ENCODE measurements around the gene SPATA13.

The SPATA13 gene

DNA sequence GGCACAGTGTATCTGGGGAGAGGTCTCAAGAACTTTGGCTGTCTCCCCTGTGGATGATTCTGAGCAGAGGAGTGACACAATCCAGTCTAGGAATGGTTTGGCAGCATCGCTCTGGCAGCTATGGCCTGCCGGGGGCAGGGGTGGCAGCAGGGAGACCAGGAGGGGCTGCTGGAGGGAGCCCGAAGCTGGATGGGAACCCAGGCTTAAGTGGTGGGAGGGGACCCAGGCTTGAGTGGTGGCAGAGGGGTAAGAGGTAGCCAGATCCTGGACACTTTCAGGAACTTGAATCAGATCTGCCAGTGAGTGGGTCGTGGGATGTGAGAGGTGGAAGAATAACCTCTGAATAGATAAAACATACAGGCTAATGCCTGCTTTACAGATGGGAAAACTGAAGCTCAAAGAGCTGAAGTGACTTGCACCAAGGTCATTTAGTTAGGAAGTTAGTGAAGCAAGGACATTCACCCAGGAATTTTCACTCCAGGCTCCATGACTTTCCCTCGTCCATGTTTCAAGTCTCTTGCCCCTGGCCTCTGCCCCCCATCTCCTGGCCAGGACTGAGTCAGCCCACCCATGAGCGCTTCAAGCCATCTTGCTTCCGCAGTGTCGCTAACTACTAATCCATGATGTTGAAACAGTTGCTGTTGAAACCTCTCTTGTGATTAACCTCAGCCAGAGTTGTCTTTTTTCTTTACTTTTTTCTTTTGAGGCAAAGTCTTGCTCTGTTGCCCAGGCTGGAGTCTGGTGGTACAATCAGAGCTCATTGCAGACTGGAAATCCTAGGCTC, 119.0 kb downstream of the SPATA13 start:
- H3K27ac ChIP-seq = no peak overlapping the region
- in situ Hi-C loops (cut with HindIII; ENCODE audit: low pct_ligation_motif_present, low sequenced_read_pairs) = no loop called here
- DNase-seq = no peak

GRCh38 chr13:24280720-24281119, 120.2 kb downstream of the SPATA13 start:
- no peaks in the 10 kb centered on the region for H3K27me3 ChIP-seq (replicated peaks)
- H3K27ac ChIP-seq = no peak overlapping the region
- TF ChIP-seq, protein P1, sequence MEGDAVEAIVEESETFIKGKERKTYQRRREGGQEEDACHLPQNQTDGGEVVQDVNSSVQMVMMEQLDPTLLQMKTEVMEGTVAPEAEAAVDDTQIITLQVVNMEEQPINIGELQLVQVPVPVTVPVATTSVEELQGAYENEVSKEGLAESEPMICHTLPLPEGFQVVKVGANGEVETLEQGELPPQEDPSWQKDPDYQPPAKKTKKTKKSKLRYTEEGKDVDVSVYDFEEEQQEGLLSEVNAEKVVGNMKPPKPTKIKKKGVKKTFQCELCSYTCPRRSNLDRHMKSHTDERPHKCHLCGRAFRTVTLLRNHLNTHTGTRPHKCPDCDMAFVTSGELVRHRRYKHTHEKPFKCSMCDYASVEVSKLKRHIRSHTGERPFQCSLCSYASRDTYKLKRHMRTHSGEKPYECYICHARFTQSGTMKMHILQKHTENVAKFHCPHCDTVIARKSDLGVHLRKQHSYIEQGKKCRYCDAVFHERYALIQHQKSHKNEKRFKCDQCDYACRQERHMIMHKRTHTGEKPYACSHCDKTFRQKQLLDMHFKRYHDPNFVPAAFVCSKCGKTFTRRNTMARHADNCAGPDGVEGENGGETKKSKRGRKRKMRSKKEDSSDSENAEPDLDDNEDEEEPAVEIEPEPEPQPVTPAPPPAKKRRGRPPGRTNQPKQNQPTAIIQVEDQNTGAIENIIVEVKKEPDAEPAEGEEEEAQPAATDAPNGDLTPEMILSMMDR (IDR thresholded peaks at IDR 0.05; ENCODE audit: low read depth, low read length, missing control alignments) = no peak
- DNase-seq = no peak
- no peak overlapping the region for H3K4me3 ChIP-seq (ENCODE audit: low read depth, low read length)
- no peaks in the 10 kb centered on the region for H3K36me3 ChIP-seq (replicated peaks)
- in situ Hi-C loops (cut with HindIII; ENCODE audit: low pct_ligation_motif_present, low sequenced_read_pairs) = no loop called here

More for the DNA sequence above, 119.0 kb downstream of the SPATA13 start:
- TF ChIP-seq, protein P1 (IDR thresholded peaks at IDR 0.05; ENCODE audit: low read depth, low read length, missing control alignments) = no peak
- Histone ChIP-seq H3K36me3 (replicated peaks) (no peaks in the 10 kb centered on the region), H3K4me3 (ENCODE audit: low read depth, low read length) (no peak overlapping the region), H3K27me3 (replicated peaks) (no peaks in the 10 kb centered on the region)

DNA sequence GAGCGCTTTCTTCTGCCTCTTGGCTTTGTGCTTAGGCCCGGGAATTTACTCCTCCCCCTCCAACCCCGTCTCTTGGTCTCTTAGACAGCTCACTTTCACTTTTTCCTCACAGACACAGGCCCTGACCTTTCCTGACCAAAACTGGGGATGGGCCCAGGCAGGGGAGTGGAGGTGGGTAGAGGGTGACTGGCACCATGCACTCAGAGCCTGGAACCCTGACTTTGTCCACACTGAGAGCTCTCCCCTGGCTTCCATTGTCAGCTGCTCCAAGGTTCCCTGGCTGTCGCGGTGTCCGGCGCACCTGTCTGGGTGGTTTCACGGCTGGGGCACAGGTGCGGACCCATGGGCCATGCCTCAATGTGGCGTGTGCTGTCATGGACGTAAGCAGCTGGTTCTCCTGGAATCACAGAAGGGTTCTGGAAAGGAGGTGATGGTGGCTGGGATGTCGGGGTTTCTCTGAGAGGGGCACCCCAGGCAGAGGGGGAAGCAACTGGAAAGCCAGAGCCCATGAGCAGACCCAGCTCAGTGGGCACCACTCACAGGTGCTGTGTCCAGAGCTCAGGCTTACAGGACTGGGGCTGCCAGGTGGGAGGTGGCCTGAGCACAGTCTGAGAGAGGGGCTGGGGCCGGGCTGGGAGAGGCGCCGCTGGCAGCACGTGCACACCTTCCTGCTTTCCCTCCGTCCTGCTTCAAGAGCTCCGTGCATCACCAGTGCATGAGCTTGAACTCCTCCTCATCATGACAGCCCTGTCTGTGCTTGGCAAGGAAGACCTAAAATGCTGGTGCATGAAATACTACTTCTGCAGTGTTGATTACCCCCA, 120.9 kb downstream of the SPATA13 start:
- Histone ChIP-seq H3K27ac (no peak overlapping the region), H3K36me3 (replicated peaks) (no peaks in the 10 kb centered on the region), H3K27me3 (replicated peaks) (no peaks in the 10 kb centered on the region), H3K4me3 (ENCODE audit: low read depth, low read length) (no peak overlapping the region)
- TF ChIP-seq, protein P1 (IDR thresholded peaks at IDR 0.05; ENCODE audit: low read depth, low read length, missing control alignments) = no peak
- DNase-seq = no peak
- in situ Hi-C loops (cut with HindIII; ENCODE audit: low pct_ligation_motif_present, low sequenced_read_pairs) = no loop called here

DNA sequence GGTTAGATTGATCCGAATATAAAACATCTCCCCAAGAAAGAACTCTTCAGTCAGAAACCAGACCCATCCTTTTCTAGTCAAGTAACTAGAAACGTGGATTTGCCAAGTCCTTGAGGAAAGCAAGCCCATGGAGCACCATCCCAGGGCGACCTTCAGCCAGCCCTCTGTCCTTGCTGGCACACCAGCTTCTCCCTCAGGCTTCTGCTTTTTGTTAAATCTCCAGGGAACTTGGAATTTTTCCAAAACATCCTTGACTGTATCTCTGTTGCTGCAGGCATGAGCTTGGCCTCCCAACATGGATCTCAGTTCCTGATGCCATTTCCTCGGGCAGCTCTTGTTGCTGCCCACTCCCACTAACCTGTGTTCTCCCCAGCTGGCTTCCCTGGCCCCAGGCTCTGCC, 121.7 kb downstream of the SPATA13 start:
- in situ Hi-C loops (cut with HindIII; ENCODE audit: low pct_ligation_motif_present, low sequenced_read_pairs) = no loop called here
- Histone ChIP-seq H3K36me3 (replicated peaks) (no peaks in the 10 kb centered on the region), H3K4me3 (ENCODE audit: low read depth, low read length) (no peak overlapping the region), H3K27me3 (replicated peaks) (no peaks in the 10 kb centered on the region), H3K27ac (no peak overlapping the region)
- TF ChIP-seq, protein P1 (IDR thresholded peaks at IDR 0.05; ENCODE audit: low read depth, low read length, missing control alignments) = no peak
- no peak for DNase-seq

DNA sequence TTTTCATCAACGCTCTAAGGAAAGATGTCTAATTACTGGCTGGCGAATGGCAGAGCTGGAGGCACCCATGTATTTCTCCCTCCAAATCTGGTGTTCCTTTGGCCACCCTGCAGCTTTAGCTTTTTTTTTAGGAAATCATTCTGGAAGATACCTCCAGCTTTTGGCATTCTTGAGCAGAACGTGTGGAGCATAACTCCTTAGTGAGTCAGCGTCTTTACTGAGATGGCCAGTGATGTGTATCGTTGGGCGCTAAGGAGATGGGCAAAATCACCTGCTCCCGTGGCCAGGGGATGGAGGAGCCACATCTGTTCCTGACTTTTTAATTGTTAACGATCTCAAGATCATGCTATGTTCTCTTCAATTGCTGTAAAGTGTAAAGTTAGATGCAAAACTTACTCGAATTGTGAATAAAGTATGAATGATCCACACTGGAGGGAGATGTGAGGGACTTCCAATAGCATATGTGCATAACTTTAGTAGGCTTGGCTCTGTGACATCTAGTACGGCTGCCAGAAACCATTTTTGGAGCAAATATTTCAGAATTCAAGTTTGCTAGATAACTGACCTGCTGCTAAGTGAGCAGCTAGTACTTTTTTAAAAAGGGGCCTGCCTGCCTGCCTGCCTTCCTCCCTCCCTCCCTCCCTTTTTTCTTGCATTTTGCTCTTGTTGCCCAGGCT, 124.5 kb downstream of the SPATA13 start:
- no peaks in the 10 kb centered on the region for H3K27me3 ChIP-seq (replicated peaks)
- H3K4me3 ChIP-seq (ENCODE audit: low read depth, low read length) = no peak overlapping the region
- TF ChIP-seq, protein P1 (IDR thresholded peaks at IDR 0.05; ENCODE audit: low read depth, low read length, missing control alignments) = no peak
- no peaks in the 10 kb centered on the region for H3K36me3 ChIP-seq (replicated peaks)
- in situ Hi-C loops (cut with HindIII; ENCODE audit: low pct_ligation_motif_present, low sequenced_read_pairs) = no loop called here
- H3K27ac ChIP-seq = no peak overlapping the region
- DNase-seq = no peak
